ENCODE data around the gene PARD3. TPM values are rescaled to one million over a fixed set of nuclear protein-coding genes. Genes with fewer than 3 reads are reported as not detected.

PARD3 gene
- total RNA-seq, 4 donors from 2014 or later = 39.2 to 124 (median 48.0) TPM

DNA sequence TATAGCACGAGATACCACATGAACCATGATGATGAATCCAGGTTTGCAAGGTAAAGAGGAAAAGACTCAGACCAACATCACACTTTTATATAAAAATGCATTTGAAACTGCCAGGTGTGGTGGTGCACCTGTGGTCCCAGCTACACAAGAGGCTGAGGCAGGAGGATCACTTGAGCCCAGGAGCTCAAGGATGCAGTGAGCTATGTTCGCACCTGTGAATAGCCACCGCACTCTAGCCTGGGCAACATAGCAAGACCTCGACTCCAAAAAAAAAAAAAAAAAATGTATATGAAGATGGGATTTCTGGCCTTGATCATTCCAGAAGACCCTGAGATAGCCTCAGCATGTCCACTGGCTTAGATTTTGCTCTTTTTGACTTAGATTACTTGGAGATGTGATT, 161.6 kb downstream of the PARD3 start:
- TF ChIP-seq, protein P1, sequence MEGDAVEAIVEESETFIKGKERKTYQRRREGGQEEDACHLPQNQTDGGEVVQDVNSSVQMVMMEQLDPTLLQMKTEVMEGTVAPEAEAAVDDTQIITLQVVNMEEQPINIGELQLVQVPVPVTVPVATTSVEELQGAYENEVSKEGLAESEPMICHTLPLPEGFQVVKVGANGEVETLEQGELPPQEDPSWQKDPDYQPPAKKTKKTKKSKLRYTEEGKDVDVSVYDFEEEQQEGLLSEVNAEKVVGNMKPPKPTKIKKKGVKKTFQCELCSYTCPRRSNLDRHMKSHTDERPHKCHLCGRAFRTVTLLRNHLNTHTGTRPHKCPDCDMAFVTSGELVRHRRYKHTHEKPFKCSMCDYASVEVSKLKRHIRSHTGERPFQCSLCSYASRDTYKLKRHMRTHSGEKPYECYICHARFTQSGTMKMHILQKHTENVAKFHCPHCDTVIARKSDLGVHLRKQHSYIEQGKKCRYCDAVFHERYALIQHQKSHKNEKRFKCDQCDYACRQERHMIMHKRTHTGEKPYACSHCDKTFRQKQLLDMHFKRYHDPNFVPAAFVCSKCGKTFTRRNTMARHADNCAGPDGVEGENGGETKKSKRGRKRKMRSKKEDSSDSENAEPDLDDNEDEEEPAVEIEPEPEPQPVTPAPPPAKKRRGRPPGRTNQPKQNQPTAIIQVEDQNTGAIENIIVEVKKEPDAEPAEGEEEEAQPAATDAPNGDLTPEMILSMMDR (IDR thresholded peaks at IDR 0.05) = no peak
- no peak for TF ChIP-seq POLR2A (IDR thresholded peaks at IDR 0.05)
- no peak for DNase-seq
- Histone ChIP-seq H3K9me3 (no peaks in the 10 kb centered on the region), H3K36me3 (no peaks in the 10 kb centered on the region), H3K4me1 (peaks cover 0 to 24% (median 0%) of the 10 kb centered on the region in 4 donors), H3K4me3 (no peak overlapping the region), H3K27me3 (no peaks in the 10 kb centered on the region), H3K27ac (no peak overlapping the region)

DNA sequence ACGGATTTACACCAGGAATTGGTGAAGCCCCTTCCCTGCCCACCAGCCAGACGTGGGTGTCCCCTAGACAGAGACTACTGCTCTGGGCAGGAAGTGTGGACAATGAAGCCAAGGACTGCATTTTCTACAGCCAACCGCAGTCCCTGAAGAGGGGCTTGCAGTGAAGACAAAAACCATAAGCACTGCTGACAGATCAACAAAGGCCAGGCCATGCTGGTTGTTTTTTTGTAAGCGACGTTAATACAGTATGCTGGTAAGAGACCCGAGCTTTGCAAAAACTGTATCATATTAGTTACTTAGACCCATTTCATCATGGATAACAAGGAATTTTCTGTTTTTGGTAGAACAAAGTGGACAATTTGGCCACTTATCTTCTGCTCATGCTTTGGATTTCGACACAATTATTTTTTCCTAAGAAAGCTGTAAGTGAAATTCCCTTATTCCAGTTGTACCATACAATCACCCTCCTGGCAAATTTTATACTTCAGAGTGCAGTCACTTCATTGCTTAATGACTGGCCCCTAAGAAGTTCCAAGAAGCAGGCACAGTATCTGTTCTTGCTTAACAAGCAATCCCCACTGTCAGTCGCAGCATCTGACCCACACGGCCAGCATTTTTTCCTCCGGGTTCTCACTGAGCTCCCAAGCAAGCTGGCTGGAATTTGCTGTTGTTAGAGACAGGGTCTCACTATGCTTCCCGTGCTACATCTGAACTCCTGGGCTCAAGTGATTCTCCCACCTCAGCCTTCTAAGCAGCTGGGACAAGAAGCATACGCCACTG, 163.5 kb downstream of the PARD3 start:
- Histone ChIP-seq H3K9me3 (no peaks in the 10 kb centered on the region), H3K4me1 (peaks cover 0 to 14% (median 0%) of the 10 kb centered on the region in 4 donors), H3K4me3 (no peak overlapping the region), H3K36me3 (no peaks in the 10 kb centered on the region), H3K27ac (no peak overlapping the region), H3K27me3 (no peaks in the 10 kb centered on the region)
- TF ChIP-seq, protein P1 (IDR thresholded peaks at IDR 0.05) = no peak
- no peak for TF ChIP-seq POLR2A (IDR thresholded peaks at IDR 0.05)
- DNase-seq = no peak

DNA sequence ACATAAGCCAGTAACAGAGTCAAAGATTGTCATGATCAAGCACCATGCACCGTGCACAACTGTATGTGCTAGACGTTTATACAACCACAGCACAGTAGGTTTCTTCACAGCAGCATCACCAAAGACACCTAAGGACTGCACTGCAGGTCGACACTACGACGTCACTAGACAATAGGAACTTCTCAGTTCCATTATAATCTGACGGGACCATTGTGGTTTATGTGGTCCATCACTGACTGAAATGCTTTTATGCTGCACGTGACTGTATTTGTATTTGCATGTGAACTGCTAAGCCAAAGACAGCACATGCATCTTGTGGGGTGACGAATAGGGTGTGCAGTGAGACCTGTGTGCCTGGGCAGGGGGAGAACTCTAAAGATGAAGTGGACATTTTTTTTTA, 164.9 kb downstream of the PARD3 start:
- TF ChIP-seq POLR2A (IDR thresholded peaks at IDR 0.05) = no peak
- TF ChIP-seq, protein P1 (IDR thresholded peaks at IDR 0.05) = no peak
- DNase-seq = no peak
- H3K27ac ChIP-seq = no peak overlapping the region
- no peak overlapping the region for H3K4me3 ChIP-seq
- H3K36me3 ChIP-seq = no peaks in the 10 kb centered on the region
- no peaks in the 10 kb centered on the region for H3K27me3 ChIP-seq
- no peaks in the 10 kb centered on the region for H3K9me3 ChIP-seq
- peaks cover 0 to 8% (median 0%) of the 10 kb centered on the region in 4 donors for H3K4me1 ChIP-seq

DNA sequence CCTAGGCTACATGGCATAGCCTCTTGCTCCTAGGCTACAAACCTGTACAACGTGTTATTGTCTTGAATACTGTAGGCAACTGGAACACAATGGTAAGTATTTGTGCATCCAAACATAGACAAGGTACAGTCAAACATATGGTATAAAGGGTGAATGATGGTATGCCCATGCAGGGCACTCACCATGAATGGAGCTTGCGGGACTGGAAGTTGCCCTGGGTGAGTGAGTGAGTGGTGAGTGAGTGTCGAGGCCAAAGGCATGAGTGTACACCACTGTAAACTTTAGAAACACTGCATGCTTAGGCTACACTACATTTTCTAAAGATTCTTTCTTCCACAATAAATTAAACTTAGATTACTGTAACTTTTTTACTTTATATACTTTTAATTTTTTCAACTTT, 165.7 kb downstream of the PARD3 start:
- TF ChIP-seq POLR2A (IDR thresholded peaks at IDR 0.05) = no peak
- TF ChIP-seq, protein P1 (IDR thresholded peaks at IDR 0.05) = no peak
- Histone ChIP-seq H3K36me3 (no peaks in the 10 kb centered on the region), H3K27me3 (no peaks in the 10 kb centered on the region), H3K27ac (no peak overlapping the region), H3K4me1 (peaks cover 0 to 4% (median 0%) of the 10 kb centered on the region in 4 donors), H3K9me3 (no peaks in the 10 kb centered on the region), H3K4me3 (no peak overlapping the region)
- DNase-seq = no peak

DNA sequence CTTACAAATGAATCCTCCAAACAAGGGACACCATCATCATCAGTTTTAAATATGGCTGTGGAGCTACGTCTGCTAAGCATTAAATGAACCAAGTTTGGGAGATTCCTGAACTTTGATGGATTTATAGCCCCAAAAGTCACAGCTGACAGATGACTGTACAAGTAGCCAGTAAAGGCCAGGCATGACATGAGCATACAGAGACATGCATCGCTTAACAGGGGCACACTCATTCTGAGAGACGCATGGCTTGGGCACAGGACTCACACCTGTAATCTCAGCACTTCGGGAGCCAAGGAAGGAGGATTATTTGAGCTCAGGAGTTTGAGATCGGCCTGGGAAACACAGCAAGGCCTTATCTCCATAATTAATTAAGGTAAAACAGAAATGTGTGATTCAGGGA, 166.2 kb downstream of the PARD3 start:
- Histone ChIP-seq H3K9me3 (no peaks in the 10 kb centered on the region), H3K4me3 (no peak overlapping the region), H3K27ac (no peak overlapping the region), H3K4me1 (peaks cover 0 to 4% (median 0%) of the 10 kb centered on the region in 4 donors), H3K27me3 (no peaks in the 10 kb centered on the region), H3K36me3 (no peaks in the 10 kb centered on the region)
- TF ChIP-seq, protein P1 (IDR thresholded peaks at IDR 0.05) = no peak
- TF ChIP-seq POLR2A (IDR thresholded peaks at IDR 0.05) = no peak
- no peak for DNase-seq

Data from Peyer's patch (tissue), 4 donors.